NCI-H2227 treated with DMSO at 0.1 percent for 48 hours (cell line): ENCODE results near the gene RCC2.

Source experiments
- DNase-seq: peaks from one replicate; lab custom pipeline; 2025; lab: John Stamatoyannopoulos, UW

RCC2 gene

GRCh38 chr1:17372955-17373354 lies 66.5 kb downstream of the RCC2 start:
- DNase-seq: no peak

- DNase-seq: no peak
Observed at GRCh38 chr1:17371896-17372295, 67.6 kb downstream of the RCC2 start, which contains the start of gene PADI6. Gene PADI6 (plus strand): TSS chr1:17372196. CDS start chr1:17372246, 50 bp downstream.

- DNase-seq: no peak
Observed at GRCh38 chr1:17370618-17371017, 68.9 kb downstream of the RCC2 start.

GRCh38 chr1:17369466-17369865 lies 70.0 kb downstream of the RCC2 start:
- DNase-seq: no peak

- DNase-seq: no peak
Observed at GRCh38 chr1:17365293-17365692, 74.2 kb downstream of the RCC2 start.

- DNase-seq: no peak
Observed at GRCh38 chr1:17363771-17364170, 75.7 kb downstream of the RCC2 start.

- DNase-seq: no peak
Observed at GRCh38 chr1:17363351-17363750, 76.1 kb downstream of the RCC2 start.

- no peak for DNase-seq
Observed at GRCh38 chr1:17361687-17362086, 77.8 kb downstream of the RCC2 start.

GRCh38 chr1:17360272-17360956 lies 79.1 kb downstream of the RCC2 start:
- no peak for DNase-seq

- no peak for DNase-seq
Observed at GRCh38 chr1:17359808-17360207, 79.7 kb downstream of the RCC2 start.

- no peak for DNase-seq
Observed at GRCh38 chr1:17359031-17359430, 80.4 kb downstream of the RCC2 start.

- DNase-seq: no peak
Observed at GRCh38 chr1:17358557-17358956, 80.9 kb downstream of the RCC2 start.
